PC-3 (cell line): ENCODE data around the gene STAT6.

Experiments used
- CTCF ChIP-seq: fragments of 300-600 bp; sonication (generic); conservative IDR thresholded peaks from 2 replicates; pipeline ENCODE4 v1.5.1; 2017; ENCODE audit warnings: antibody characterized with exemption, low read depth, mild to moderate bottlenecking, low read length
- EZH2 ChIP-seq: fragments of 300-600 bp; sonication (generic); IDR thresholded peaks from one replicate; pipeline ENCODE4 v1.6.1; 2017; ENCODE audit warnings: antibody characterized with exemption, mild to moderate bottlenecking, low read length; ENCODE audit not compliant: unreplicated experiment
- EZH2phosphoT487 ChIP-seq: fragments of 300-600 bp; sonication (generic); IDR thresholded peaks from 2 replicates; pipeline ENCODE4 v1.6.1; 2018; ENCODE audit warnings: mild to moderate bottlenecking, antibody characterized with exemption, low read length, borderline replicate concordance

- no peak for TF ChIP-seq CTCF
- TF ChIP-seq EZH2, result no peak
- no peak for TF ChIP-seq EZH2phosphoT487
These were observed 18.7 kb downstream of the STAT6 start for GRCh38 chr12:57092529-57092862.
